Fibroblast of gingiva (primary cell): Measurements from ENCODE around the gene C1orf35.

ENCODE experiments used
- DNase-seq: peaks from one replicate; pipeline ENCODE4 v3.0.0-alpha.2; 2011; ENCODE audit warnings: low read depth

Gene C1orf35

DNA sequence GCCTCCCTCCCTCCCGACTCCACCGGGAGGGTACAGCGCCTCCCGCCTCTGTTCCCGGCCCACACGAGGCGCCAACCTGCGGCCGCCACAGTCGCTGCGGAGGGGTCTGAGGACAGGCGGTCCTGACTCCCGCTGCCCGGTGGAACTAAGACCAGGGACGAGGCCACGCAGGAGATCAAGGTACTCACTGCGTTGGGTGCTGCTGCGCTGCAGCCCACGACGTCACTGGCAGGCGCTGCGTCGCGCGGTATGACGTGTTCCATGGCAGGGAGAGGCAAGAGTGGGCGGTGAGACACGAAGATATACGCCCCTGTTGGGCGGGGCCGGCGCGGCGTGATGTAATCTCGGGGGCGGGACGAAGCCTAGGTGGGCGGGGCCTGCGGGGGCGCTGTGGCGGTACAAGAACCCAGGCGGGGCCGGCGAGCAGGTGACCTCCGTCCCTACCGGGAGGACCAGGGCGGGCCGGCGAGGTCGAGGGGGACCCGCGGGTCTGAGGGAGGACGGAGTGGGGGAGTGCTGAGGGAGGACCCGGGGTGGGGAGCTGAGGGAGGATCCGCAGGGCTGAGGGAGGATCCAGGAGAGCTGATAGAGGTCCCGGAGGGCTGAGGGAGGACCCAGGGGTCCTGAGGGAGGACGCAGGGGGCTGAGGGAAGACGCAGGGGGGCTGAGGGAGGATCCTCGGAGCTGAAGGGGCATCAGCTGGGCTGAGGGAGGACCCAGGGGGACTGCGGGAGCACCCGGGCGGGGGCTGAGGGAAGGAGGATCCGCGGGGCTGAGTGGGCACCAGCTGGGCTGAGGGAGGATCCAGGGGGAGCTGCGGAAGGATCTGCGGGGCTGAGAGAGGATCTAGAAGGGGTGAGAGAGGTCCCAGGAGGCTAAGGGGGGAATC, 6.2 kb upstream of the C1orf35 start, which contains the start of gene MRPL55:
TSS of gene MRPL55 (minus strand) at position 227 of the 889 bp plus-strand sequence. CDS start 1,039 bp downstream, outside the sequence.
- peak; percentile 93 for DNase-seq

DNA sequence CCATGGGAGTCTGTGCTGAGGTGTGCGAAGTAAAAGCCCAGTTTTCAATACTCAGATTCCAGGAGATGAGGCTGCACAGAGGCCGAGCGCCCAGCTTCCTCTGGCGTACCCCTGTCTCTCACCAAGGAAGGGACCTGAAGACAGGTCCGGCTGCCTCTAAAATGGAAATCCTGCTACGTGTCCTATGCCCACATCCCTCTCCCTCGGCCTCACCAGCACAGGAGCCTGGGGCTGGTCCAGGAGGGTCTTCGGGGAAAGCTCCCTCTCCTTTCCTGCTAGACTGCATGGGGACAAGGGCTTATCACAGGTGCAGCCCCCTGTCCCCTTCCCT, 5.6 kb upstream of the C1orf35 start:
- DNase-seq, result no peak

DNA sequence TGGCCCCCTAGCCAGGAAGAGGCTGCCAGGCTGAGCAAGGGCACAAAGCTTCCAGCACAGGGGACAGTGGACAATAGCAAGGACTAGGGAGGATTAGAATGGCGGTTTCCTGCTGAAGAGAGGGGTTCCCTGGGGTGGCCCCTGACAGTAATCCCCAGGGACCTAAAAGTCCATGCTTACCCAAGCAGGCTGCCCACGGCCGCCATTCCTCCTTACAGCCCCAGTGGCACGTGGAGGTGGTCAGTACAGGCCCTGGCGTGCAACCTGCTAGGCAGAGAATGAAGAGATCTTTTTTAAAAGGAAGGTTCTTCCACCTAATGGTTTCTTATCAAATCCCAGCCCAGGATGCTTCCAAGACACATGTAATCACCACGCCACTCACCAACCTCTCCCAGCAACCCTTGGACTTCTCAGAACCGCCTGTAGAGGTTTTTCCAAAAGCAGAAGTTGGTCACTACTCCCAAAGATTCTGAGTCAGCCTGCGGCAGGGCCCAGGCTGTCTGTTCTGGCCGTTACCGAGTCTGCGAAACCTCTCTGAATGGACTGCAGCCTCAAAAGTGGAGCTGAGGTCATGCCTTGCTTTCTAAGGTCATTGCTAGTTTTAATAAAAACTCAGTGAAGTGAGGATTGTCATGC, 5.0 kb upstream of the C1orf35 start:
- DNase-seq, result no peak

DNA sequence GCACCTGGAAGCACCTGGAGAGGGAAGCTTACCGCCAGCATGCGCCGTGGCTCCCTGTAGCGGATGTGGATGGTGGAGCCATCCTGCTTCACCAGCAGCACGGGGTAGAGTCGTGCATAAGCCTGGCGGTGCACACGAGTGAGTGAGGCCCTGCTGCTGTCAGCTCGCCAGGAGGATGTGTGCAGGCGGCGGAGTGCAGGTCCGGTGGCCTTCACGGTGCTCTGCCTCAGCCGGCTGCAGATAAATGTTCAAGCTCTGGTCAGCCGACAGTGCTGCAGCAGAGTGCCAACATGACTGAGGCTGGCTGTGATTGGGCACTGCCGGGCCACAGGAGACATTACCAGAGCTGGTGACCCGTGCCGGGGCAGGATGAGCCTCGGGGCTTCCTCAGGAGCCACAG, 4.5 kb upstream of the C1orf35 start:
- DNase-seq, result no peak

DNA sequence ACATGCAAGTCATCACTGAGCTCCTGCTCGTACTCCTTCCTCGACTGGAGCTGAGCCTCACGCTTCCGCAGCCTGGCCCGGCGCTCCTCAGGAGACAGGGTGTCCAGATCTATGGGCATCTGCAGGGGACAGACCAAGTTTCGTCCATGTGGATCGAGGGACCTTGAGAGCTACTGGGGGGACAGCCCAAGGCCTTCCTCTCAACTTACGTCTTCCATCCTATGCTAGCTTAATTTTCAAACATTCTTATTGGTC, 3.6 kb upstream of the C1orf35 start:
- no peak for DNase-seq

DNA sequence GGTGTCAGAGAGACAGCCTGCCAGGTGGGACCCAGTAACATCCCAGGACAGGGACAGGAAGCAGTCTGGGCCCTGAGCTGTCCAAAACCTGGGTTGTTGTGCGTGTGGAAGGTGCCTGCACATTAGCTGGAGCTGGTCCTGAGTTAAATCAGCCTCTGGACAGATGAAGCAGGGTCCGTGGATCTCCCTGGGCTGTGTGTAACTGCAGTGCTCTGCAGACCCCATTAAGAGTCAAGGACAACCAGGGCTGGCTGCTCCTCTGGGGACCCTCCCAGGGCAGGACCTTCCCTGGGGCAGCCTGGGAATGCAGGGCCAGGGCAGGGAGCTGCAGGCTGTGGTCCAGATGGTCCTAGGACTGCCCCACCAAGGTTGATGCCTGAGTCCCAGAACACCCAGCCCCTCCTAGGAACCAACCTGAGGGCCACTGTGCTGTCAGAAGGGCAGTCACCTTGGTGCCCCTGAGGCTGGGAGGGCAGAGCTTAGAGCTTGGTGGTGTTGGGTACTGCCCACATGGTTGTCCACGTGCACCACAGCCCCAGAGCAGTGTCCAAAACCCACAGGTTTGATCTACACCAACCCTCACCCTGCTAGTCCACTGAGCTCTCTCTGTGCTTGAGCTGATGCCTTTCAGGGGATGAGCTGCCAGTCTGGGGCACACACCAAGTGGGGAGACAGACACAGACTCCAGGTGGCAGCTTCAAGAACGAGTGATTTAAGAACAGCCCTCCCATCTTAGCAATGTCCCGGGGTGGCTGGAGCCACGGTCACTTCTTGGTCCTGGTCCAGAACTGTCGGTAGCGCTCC, 3.1 kb upstream of the C1orf35 start:
- DNase-seq, result no peak

DNA sequence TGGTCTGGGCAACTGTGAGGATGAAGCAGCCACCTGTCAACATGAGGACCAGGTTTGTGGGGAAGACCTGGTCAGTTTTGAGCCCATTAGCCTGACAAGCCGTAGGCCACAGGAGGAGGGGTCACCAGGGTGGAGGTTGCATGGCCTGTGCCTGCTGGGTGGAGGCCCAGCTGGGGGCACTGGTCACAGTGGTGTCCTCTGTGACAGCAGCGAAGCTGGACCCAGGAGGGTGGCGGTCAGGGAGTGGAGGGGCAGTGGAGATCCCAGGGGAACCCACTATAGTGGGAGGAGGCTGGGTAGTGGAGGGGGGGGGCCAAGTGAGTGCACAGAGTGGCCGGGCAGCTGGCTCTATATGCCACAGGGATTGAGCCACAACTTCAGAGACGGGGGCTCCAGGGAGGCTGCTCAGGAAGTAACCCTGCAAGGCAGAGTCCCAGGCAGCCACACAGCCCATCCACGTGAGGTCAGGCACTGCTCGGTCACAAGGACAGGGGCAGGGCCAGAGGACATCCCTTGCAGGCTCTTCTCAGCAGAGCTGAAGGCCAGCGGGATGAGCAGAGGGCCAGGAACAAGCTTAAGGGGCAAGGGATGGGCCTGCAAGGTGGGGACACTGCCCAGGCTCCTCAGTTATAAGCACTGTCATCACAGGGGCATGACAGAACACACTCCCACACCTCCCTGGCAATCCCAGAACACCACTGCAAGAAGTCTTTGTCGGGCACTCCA, 2.3 kb upstream of the C1orf35 start:
- no peak for DNase-seq

DNA sequence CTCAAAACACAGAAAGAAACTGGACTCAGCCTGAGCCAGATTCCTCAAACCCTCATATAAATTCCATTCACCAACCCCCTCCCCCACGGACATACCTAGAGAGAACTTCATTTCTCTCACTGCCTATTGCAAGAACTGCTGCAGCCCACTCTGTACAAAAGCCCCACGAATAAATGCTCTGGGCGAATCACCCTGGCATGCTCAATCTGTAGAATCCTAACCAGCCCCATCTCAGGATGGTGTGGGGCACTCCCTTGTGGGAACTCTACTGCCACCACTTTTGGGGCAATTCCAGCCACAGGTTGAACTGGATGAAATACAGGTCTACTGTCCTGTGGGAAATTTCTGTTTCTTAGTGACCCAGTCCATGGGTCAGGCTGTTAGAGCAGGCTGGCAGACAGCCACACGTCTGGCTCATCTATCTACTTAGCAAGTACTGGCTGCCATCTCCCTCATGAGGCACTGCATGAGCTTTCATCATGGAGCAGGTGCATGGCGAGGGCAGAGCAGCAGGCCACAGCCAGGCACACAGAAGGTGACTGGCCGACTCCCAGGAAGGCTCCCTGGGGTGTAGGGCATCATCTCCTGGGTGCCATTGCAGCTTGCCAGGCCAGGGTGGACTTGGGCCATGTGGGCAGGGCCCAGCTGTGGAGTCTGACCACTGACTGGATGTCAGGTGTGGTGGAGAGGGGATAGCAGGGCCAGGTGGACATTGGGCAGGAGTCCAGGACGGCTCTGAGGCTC, 1.6 kb upstream of the C1orf35 start:
- no peak for DNase-seq

DNA sequence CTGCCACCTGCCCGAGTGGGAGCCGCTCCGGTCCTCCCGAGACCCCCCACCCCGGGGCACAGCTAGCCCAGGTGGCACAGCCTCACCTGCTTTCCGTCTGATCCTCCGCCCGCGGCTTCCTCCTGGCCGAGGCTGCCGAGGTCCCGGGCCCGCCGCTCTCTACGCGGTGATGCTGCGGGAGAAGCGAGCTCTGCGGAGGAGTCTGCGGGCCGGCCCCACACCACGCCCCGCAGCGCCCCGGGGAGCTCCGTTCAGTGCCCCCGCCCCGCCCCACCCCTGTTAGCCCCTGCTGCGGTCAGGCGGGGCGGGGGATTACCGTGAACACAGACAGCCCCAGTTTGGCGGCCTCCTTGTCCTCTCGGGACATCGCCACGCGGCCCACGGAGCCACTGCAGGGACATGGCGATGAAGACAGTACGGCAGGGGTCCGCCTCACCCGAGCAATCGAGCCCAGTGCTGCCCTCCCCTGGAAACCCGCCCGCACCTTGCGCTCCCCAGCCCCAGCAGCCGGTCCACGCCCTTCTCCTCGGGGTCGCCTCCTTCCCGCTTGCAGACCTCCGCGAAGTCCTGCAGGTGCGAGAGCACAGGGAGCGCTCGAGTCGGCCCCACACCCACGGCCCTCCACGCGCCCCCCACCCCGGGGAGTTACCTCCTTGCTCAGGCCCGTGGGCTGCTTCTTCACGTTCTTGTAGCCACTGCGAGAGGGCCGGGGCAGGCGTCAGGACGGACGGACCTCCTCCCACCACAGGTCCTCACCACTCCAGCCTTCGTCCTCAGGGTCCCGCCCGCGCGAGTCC, 933 bp downstream of the C1orf35 start:
- no peak for DNase-seq

DNA sequence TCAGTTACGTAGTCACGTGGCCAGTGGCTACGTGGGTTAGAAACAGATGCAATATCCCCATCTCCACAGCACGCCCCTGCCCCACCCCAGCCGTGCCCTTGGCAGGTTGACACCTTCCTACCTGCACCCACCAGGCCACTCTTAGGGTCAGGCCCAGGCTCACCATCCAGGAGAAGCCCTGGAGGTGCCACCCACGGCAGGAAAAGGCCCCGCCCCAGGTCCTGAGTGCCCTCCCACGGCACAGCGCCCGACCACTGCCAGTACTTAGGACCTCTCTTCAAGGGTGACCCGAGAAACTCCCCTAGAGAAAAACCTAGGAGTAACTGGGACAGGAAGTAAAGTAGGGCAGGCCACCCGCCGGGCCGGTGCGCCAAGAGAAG, 1.5 kb downstream of the C1orf35 start:
- DNase-seq, result no peak

DNA sequence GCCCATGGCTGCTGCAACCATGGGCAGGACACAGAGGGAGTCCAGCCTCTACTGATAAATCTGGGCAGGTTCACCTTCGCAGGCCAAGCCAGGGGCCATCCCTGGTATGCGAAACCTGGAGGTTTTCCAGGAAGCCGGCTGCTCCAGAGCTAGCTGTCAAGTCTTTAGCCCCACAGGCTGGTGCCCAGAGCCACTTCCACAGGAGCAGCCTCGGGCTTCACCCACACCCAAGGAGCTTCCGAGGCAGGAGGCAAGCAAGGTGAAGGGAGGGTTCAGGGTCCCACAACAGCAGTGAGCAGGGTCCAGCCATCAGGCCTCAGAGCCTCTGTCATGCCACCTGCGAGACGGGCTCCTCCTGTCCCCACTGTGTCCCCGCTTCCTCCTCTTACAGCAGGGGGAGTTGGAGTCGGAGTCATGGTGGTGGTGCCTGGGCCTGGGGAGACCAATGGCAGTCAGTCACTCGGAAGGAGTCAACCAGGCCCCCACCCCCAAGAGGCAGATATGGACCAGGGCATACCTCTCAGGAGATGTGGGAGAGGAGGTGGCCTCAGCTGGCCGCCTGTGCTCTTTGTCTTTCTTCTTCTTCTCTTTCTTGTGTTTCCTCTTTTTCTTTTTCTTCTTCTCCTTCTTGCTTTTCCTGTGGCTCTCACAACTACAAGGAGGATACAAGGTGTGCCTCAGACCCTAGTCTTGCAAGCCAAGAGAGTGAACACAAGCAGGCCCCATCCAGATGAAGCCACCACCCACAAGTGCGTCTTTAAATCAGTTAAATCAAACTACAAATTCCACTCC, 2.1 kb downstream of the C1orf35 start:
- DNase-seq, result no peak

DNA sequence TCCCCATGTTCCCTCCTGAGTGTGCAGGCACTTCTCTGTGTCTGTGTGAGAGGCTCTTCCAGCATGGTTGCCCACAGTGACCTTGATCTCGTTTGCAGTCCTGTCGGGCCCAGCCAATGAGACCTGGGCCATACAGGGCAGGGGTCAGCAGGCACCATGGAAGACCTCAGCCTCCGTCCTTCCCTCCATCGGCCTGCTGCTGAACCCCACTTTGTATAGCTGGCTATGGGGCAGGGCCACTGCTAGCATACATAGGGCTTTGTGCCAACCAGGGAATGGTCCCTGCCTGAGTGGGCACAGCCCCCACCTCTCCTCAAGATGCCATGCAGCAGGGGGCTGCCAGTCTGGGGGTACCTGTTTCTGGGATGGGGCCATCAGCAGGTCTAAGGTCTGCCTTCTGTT, 3.8 kb downstream of the C1orf35 start:
- DNase-seq, result no peak

DNA sequence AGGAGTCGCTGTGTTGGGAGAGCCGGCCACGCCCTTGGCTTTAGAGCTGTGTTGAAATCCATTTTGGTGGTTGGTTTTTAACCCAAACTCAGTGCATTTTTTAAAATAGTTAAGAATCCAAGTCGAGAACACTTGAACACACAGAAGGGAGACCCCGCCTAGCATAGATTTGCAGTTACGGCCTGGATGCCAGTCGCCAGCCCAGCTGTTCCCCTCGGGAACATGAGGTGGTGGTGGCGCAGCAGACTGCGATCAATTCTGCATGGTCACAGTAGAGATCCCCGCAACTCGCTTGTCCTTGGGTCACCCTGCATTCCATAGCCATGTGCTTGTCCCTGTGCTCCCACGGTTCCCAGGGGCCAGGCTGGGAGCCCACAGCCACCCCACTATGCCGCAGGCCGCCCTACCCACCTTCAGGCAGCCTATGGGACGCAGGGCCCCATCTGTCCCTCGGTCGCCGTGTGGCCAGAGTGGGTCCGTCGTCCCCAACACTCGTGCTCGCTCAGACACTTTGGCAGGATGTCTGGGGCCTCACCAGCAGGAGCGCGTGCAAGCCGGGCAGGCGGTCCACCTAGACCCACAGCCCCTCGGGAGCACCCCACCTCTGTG, 4.7 kb downstream of the C1orf35 start:
- DNase-seq, result no peak

DNA sequence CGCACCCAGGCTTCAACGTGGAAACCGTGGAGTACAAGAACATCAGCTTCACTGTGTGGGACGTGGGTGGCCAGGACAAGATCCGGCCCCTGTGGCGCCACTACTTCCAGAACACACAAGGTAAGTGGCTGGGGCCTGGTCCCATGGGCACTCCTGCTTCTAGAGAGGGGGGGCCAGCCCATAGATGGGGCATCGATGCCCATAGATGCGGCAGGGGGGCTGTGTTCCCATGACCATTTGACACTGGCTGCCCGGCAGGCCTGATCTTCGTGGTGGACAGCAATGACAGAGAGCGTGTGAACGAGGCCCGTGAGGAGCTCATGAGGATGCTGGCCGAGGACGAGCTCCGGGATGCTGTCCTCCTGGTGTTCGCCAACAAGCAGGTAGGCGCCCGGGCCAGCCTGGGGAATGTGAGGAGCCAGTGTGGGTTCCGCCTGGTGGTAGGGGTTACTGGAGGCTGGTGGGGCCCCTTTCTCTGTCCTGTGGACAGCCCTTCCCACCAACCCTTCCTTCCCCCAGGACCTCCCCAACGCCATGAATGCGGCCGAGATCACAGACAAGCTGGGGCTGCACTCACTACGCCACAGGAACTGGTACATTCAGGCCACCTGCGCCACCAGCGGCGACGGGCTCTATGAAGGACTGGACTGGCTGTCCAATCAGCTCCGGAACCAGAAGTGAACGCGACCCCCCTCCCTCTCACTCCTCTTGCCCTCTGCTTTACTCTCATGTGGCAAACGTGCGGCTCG, 5.6 kb downstream of the C1orf35 start:
- no peak for DNase-seq

DNA sequence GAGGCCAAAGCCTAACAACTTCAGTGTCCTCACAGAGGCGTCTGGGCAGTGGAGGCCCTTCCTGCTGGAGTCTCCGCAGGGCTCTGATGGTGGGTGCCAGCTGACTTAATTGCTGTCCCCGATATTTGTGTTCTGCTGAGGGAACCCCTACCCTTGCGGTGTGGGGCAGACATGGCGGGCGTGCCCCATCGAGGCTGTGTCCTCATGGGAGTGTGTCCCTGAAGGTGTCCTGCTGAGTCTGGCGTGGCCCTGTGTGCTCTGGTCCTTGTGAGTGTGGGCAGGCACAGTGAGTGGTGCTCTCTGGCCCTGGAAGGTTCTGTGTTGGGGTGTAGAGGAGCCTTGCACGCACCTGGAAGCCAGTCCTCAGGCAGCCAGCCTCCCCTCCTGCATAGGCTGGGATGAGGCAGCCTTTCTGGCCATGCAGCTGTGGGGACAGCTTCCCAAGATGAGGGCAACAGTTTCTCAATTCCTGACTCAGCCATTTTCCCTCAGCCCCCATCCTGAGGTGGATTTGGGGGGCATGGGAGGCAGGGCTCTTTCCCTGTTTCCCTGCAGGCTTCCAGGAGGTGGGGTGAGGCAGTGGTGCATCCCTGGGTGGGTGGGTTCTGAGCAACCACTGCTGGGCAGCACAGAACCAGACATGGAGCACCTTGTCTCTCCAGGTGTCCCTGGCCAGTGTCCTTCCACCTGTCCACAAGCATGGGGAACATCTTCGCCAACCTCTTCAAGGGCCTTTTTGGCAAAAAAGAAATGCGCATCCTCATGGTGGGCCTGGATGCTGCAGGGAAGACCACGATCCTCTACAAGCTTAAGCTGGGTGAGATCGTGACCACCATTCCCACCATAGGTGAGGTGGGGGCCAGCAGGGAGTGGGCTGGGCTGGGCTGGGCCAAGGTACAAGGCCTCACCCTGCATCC, 6.5 kb downstream of the C1orf35 start:
- no peak for DNase-seq

DNA sequence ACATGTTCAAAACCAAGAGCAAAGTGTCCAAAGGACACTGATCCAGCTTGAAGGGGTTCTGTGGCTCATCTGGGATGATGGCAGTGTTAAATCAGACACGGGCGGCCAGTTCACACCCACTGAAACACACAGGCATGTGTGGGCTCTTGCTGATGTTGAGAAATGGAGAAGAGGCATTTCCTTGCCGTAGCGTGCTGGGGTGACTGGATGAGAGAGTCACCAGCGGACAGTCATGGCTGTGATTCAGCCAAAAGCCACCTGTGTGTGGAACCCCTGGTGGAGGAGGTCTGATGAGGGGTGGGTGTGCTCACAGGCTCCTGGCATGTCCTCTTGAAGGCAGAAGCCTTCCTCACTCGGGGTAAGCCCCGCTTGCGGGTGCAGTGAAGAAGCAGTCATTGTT, 7.2 kb downstream of the C1orf35 start:
- no peak for DNase-seq

DNA sequence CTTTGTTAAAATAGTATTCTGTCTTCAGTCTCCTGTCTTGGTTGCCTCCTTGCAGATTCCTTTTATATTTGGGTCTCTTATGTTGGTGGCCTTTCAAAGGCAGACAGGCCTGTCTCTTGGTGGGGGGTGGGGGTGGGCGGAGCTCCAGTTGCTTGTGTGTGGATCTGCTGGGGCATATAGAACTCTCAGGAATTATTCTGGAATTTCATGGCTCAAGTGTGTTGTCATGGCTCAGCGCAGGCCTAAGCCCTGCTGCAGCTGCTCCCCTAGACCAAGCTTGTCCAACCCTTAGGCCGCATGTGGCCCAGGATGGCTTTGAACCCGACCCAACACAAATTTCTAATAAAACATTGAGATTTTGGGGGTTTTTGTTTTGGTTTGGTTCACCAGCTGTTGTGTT, 8.0 kb downstream of the C1orf35 start:
- no peak for DNase-seq
